Body of pancreas (tissue), 4 donors: ENCODE results near the gene PLCB2. TPM values are rescaled to one million over a fixed set of nuclear protein-coding genes. Genes with fewer than 3 reads are reported as not detected.

Experiments used
- ATAC-seq: fragments of 150-250 bp; one replicate; pipeline ENCODE4 v1.9.1; 2016
- DNase-seq, 4 donors: peaks; one replicate each; pipeline ENCODE4 v3.0.0-alpha.2; 2019
- H3K27ac ChIP-seq, 4 donors: fragments of 200-600 bp; sonication (generic); 1 replicate in 3 of 4; 2 replicates in 1 of 4; pipeline versions ENCODE4 v1.5.1 to v1.6.1; 2016 to 2019; ENCODE audit warnings: mild to moderate bottlenecking in 1 of 4, mixed read lengths in 1 of 4, moderate library complexity in 1 of 4
- H3K27me3 ChIP-seq, 2 donors: fragments of 200-600 bp; sonication (generic); one replicate each; pipeline ENCODE4 v1.6.0; 2016; ENCODE audit warnings: mild to moderate bottlenecking in 1 of 2
- H3K36me3 ChIP-seq, 2 donors: fragments of 200-600 bp; sonication (generic); replicated peaks in 1 of 2; 2 replicates each; pipeline ENCODE4 v1.5.1; 2016; ENCODE audit warnings: low read depth in 2 of 2; ENCODE audit not compliant: insufficient read depth in 1 of 2
- H3K4me1 ChIP-seq: fragments of 200-600 bp; sonication (generic); one replicate; pipeline ENCODE4 v1.6.0; 2016
- H3K4me3 ChIP-seq, 2 donors: fragments of 200-600 bp; sonication (generic); 1 replicate in 1 of 2; 2 replicates in 1 of 2; pipeline ENCODE4 v1.5.1; 2016 to 2019
- H3K9me3 ChIP-seq, 3 donors: fragments of 200-600 bp; sonication (generic); 1 replicate in 2 of 3; 2 replicates in 1 of 3; pipeline ENCODE4 v1.5.1; 2016
- CTCF ChIP-seq, 7 experiments: fragments of 450-650 bp in 4 of 7; fragments of 200-600 bp in 3 of 7; sonication (generic) in 3 of 7; IDR thresholded peaks; one replicate each; pipeline ENCODE4 v1.5.1; 2016 to 2019; ENCODE audit warnings: antibody characterized with exemption in 7 of 7
- POLR2A ChIP-seq, 3 donors: fragments of 450-650 bp; IDR thresholded peaks; one replicate each; pipeline ENCODE4 v1.6.1; 2016; ENCODE audit warnings: antibody characterized with exemption in 3 of 3, mild to moderate bottlenecking in 2 of 3
- WGBS, 2 donors: methylation state at CpG; one replicate each; pipeline ENCODE4 v1.1.5; 2017; 5-methylcytosine and 5-hydroxymethylcytosine counted together
- intact Hi-C: fragments of 100-400 bp; cut with DNase I; formaldehyde crosslinking; loops from one replicate; pipeline ENCODE4 v1.15.1; 2023
- total RNA-seq, 2 donors: library from RNA; depleted of rRNA; stranded (reverse); fragments of >200 nt; gene quantifications; one replicate each; pipeline ENCODE4 v1.1.0, GENCODE V29; 2016

PLCB2 gene
- total RNA-seq, 2 donors from 2014 or later = 3.1 to 4.6 TPM

DNA sequence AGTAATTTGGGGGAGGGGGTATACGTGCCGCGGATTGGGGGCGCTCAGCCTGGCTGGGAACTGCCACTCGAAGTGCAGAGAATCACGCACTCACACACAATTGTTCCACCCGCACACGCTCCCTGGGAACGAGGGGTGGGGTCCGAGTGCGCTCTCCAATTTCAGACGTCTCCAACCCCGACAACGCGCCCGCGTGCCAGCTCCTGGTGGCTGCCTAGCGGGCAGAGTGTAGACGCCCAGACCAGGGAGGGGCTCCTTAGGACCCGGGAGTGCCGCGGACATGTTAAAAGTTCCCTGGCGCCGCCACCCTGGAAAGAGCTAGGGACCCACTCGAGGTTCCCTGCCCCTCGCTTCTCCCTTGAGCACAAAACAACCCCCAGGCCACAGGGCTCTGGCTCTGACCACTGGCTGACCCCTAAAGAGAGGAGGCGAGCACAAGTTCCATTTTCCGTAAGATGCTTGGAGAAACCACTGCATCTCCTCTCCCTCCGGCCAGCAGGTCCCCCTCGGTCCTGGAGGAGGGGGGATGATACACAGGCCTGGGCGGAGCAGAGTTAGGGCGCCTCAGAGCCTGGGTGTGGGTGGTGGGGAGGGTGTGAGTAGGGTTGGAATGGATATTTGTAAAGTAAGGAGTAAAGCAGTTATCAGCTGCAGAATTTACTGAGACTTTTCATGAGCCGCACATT is 24.0 kb downstream of the PLCB2 start:
- H3K27me3 ChIP-seq = peaks cover 0 to 23% of the 10 kb centered on the region in 2 donors
- H3K27ac ChIP-seq = no peak overlapping the region
- no peak for ATAC-seq
- peaks cover 34% of the 10 kb centered on the region for H3K4me1 ChIP-seq
- TF ChIP-seq CTCF (IDR thresholded peaks at IDR 0.05) (no peak), POLR2A (IDR thresholded peaks at IDR 0.05) (no peak)
- H3K4me3 ChIP-seq = no peak overlapping the region
- DNase-seq = no peak
- WGBS, 2 donors = 32 to 43% methylated on average over 18 to 33 of the region's 33 CpGs
- H3K36me3 ChIP-seq = no peaks in the 10 kb centered on the region
- intact Hi-C loops = loop anchor here (5.0 kb wide), 1 partner anchor 139 kb away; no protein-coding TSS in a partner anchor
- no peaks in the 10 kb centered on the region for H3K9me3 ChIP-seq

DNA sequence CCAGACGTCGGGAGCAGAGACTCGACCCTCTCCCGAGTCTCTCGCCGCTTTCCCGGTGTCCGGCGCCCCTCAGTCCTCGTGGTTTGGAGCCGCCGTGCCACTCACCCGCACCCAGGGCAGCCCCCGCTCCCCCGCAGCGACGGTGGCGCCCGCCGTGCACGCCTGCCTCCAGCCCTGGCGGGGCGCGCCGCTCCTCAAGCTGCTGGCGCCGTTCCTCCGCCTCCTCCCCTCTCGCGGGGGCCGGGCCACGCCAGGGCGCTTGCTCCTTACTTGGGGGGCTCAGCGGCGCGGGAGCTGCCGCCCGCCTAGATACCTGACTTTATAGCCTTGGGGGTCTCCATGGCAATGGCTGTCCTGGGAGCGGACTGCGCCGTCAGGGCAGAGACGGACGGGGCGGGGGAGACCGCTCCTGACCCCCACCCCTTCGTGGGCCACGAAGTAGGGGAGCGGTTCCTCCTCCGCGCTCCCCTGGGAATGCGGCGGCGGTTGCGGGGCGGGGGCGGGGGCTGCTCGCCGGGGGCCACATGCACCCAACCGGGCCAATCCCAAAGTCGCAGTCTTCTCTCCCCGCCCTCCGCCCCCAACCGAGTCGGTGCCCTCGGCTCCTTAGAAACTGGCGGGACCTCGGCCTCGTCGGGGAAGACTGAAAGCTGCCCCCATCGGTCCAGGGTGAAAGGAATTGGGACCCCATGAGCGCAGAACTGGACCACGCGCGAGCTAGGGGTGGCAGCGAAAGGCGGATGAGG is 24.7 kb downstream of the PLCB2 start, which contains the start of gene ANKRD63:
TSS of gene ANKRD63 (minus strand) at position 196 of the 746 bp plus-strand sequence. CDS start 478 bp downstream, outside the sequence.
- Histone ChIP-seq H3K4me3 (peak within 1 kb of the TSS; percentile 5 to 21), H3K36me3 (no peaks in the 10 kb centered on the region), H3K27ac (no peak within 1 kb of the TSS), H3K9me3 (no peaks in the 10 kb centered on the region), H3K27me3 (peaks cover 0 to 23% of the 10 kb centered on the region in 2 donors), H3K4me1 (peaks cover 30% of the 10 kb centered on the region)
- ATAC-seq = peak; percentile 23
- DNase-seq = peak in 1 of 4 donors; percentile 48
- intact Hi-C loops = loop anchor here (5.0 kb wide), 1 partner anchor 139 kb away; no protein-coding TSS in a partner anchor
- TF ChIP-seq POLR2A (IDR thresholded peaks at IDR 0.05) (no peak), CTCF (IDR thresholded peaks at IDR 0.05) (no peak)
- WGBS, 2 donors = 3% methylated on average over 76 of the region's 76 CpGs; no CpG with 5 or more reads in 1 of the 2 donors

DNA sequence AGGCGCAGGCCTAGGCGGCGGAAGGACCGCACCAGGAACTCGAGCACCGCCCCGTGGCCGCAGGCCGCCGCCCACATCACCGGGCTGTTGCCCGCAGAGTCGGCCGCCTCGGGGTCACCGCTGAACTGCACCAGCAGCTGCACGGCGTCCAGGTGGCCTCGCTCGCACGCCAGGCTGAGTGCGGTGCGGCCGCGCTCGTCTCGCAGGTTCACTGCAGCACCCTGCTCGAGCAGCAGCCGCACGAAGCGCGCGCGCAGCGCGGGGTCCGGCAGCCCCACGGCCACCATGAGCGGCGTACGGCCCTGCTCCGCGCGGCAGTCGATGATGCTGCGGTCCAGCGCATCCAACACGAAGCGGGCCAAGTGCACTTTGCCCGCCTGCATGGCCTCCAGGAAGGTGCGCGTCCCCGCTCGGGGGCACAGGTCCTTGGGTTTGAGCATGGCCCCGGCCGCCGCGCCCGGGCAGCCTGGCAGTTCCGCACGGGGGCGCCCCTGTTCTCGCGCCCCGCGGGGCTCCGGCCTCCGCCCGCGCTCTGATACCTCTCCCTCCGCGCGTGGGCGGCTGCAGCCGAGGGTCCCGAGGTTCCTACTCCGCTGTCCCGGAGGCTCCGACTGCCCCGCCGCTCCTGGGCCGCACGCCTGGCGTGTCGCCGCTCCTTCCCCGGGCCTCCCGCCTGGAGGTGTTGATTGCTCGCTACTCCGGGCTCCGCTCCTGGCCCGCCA is 25.4 kb downstream of the PLCB2 start:
- H3K9me3 ChIP-seq = no peaks in the 10 kb centered on the region
- no peak for TF ChIP-seq POLR2A (IDR thresholded peaks at IDR 0.05)
- peak in 5 of 7 experiments; percentile 7 to 29 (median 13) for TF ChIP-seq CTCF (IDR thresholded peaks at IDR 0.05)
- ATAC-seq = peak; percentile 53
- peak overlapping the region; percentile 5 to 21 for H3K4me3 ChIP-seq
- 0% methylated on average over 88 of the region's 92 CpGs; no CpG with 5 or more reads in 1 of the 2 donors for WGBS, 2 donors
- H3K4me1 ChIP-seq = peaks cover 30% of the 10 kb centered on the region
- H3K27me3 ChIP-seq = peaks cover 0 to 23% of the 10 kb centered on the region in 2 donors
- no peak overlapping the region for H3K27ac ChIP-seq
- intact Hi-C loops = loop anchor here (5.0 kb wide), 1 partner anchor 140 kb away; no protein-coding TSS in a partner anchor
- H3K36me3 ChIP-seq = no peaks in the 10 kb centered on the region
- peak; percentile 56 to 79 (median 62) for DNase-seq

DNA sequence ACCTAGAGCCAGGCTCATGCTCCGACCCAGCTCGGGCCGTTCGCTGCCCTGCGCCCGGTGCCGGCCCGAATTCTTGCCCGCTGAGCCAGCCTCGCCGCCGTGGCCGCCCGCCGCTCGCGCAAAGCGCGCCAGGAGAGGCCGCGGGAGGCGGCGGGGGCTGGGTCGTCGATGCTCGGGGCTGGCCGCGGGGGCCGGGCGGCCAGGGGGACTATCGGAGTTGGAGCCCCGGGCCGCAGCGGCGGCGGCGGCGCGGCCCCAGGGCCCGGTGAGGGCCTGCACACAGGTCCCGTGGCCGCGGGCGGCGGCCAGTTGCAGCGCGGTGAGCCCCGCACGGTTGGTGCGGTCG is 26.0 kb downstream of the PLCB2 start:
- WGBS, 2 donors = 5% methylated on average over 35 of the region's 51 CpGs; no CpG with 5 or more reads in 1 of the 2 donors
- peaks cover 0 to 23% of the 10 kb centered on the region in 2 donors for H3K27me3 ChIP-seq
- H3K4me1 ChIP-seq = peaks cover 30% of the 10 kb centered on the region
- TF ChIP-seq CTCF (IDR thresholded peaks at IDR 0.05) (no peak), POLR2A (IDR thresholded peaks at IDR 0.05) (no peak)
- no peak overlapping the region for H3K27ac ChIP-seq
- DNase-seq (no peak), ATAC-seq (no peak)
- no peaks in the 10 kb centered on the region for H3K9me3 ChIP-seq
- H3K4me3 ChIP-seq = no peak overlapping the region
- intact Hi-C loops = loop anchor here (5.0 kb wide), 1 partner anchor 141 kb away; no protein-coding TSS in a partner anchor
- H3K36me3 ChIP-seq = no peaks in the 10 kb centered on the region
